Activated CD4-positive, alpha-beta T cell treated with anti-CD3 and anti-CD28 coated beads for 36 hours (primary cell): ENCODE results near the gene ZFP82. TPM values are rescaled to one million over a fixed set of nuclear protein-coding genes. Genes with fewer than 3 reads are reported as not detected.

Experiments
- ATAC-seq: fragments of 200-7000 bp; cut with Tn5 transposase; one replicate; pipeline ENCODE4 v1.10.0; 2021; ENCODE audit warnings: mild to moderate bottlenecking, moderate library complexity
- CTCF ChIA-PET: fragments of 350-600 bp; sonication (Branson Sonifier 250); formaldehyde crosslinking; loops from one replicate; lab custom pipeline; 2021; ENCODE audit warnings: antibody characterized with exemption; lab: Charles Lee
- POLR2A ChIA-PET: fragments of 350-600 bp; sonication (Branson Sonifier 250); formaldehyde crosslinking; loops from one replicate; lab custom pipeline; 2021; ENCODE audit warnings: antibody characterized with exemption, inconsistent platforms; lab: Charles Lee
- DNase-seq: peaks from one replicate; pipeline ENCODE4 v3.0.0-alpha.2; 2020
- H3K27ac Mint-ChIP-seq: one replicate; pipeline ENCODE4 v1.8.0; 2021; ENCODE audit warnings: mixed read lengths
- H3K27me3 Mint-ChIP-seq: one replicate; pipeline ENCODE4 v1.8.0; 2021; ENCODE audit warnings: mixed read lengths
- H3K36me3 Mint-ChIP-seq: one replicate; pipeline ENCODE4 v1.8.0; 2021; ENCODE audit warnings: low read depth, mixed read lengths
- H3K4me1 Mint-ChIP-seq: one replicate; pipeline ENCODE4 v1.8.0; 2021; ENCODE audit warnings: mixed read lengths
- H3K4me3 Mint-ChIP-seq: one replicate; pipeline ENCODE4 v1.8.0; 2021; ENCODE audit warnings: mild to moderate bottlenecking, moderate library complexity, mixed read lengths
- H3K9me3 Mint-ChIP-seq: one replicate; pipeline ENCODE4 v1.8.0; 2021; ENCODE audit warnings: low read depth, mixed read lengths
- intact Hi-C, 2 experiments: fragments of 100-400 bp; cut with DNase I in 1 of 2; cut with micrococcal nuclease in 1 of 2; formaldehyde crosslinking; loops; one replicate each; pipeline versions ENCODE4 v1.14.2 to v1.15.1; 2022 to 2024; cut with DNase I, micrococcal nuclease
- total RNA-seq, 2 experiments: library from RNA; stranded (reverse); gene quantifications; one replicate each; pipeline ENCODE4 v1.2.3, GENCODE V29; 2021

Gene ZFP82
- total RNA-seq, 2 experiments from 2014 or later = 8.4 to 8.8 TPM

- DNase-seq (no peak), ATAC-seq (no peak)
- POLR2A ChIA-PET = no interaction called here
- intact Hi-C loops = no loop called here
- no peak overlapping the region for H3K27ac Mint-ChIP-seq
- H3K4me1 Mint-ChIP-seq = peaks cover 2% of the 10 kb centered on the region
- peaks cover 24% of the 10 kb centered on the region for H3K9me3 Mint-ChIP-seq
- CTCF ChIA-PET = no interaction called here
- peaks cover 59% of the 10 kb centered on the region for H3K36me3 Mint-ChIP-seq
- H3K4me3 Mint-ChIP-seq = no peak overlapping the region
- H3K27me3 Mint-ChIP-seq = no peaks in the 10 kb centered on the region
Measured at GRCh38 chr19:36371886-36372285, 46.6 kb downstream of the ZFP82 start.

- H3K36me3 Mint-ChIP-seq = peaks cover 90% of the 10 kb centered on the region
- ChIA-PET POLR2A (no interaction called here), CTCF (no interaction called here)
- DNase-seq (no peak), ATAC-seq (no peak)
- H3K9me3 Mint-ChIP-seq = peaks cover 27% of the 10 kb centered on the region
- no peak overlapping the region for H3K4me3 Mint-ChIP-seq
- intact Hi-C loops = no loop called here
- no peaks in the 10 kb centered on the region for H3K27me3 Mint-ChIP-seq
- no peak overlapping the region for H3K27ac Mint-ChIP-seq
- H3K4me1 Mint-ChIP-seq = no peaks in the 10 kb centered on the region
Measured at GRCh38 chr19:36363845-36364244, 54.6 kb downstream of the ZFP82 start.

Other genes starting within 250 kb of the ZFP82 start
- gene ZNF565, start 204.0 kb downstream of the ZFP82 start, total RNA-seq = 1 to 10 TPM; 2.8 to 2.9 TPM
- 100 to 1,000 TPM; 105 to 111 TPM for gene ZNF146, start 203.5 kb downstream of the ZFP82 start, total RNA-seq
- gene ZFP14, start 39.4 kb downstream of the ZFP82 start, total RNA-seq = 1 to 10 TPM; 1.4 to 1.8 TPM
- gene ZNF566, start 70.9 kb upstream of the ZFP82 start, total RNA-seq = 1 to 10 TPM; 4.7 to 5.9 TPM
- gene ZNF260, start 109.6 kb upstream of the ZFP82 start, total RNA-seq = 1 to 10 TPM; 5.7 to 8.2 TPM
- 10 to 100 TPM; 12.5 to 19.2 TPM for gene ZNF529, start 154.6 kb upstream of the ZFP82 start, total RNA-seq
- 10 to 100 TPM; 14.9 to 20.0 TPM for gene ZNF382, start 186.7 kb upstream of the ZFP82 start, total RNA-seq
- gene ZNF461, start 248.2 kb upstream of the ZFP82 start, total RNA-seq = 1 to 10 TPM; 5.7 to 6.5 TPM